ENCODE measurements around the gene MDH1.
"Not testable (repeated sequence)": the region's sequence is repeated elsewhere in the genome, so short reads cannot be mapped to it uniquely, and the experiment has no call there.

MDH1 gene

GRCh38 chr2:63588385-63589147 is at the start of gene MDH1, which contains the start of gene WDPCP:
MDH1 (plus strand) TSS chr2:63588963; CDS start chr2:63589044, 81 bp downstream.
WDPCP (minus strand) TSS chr2:63588477; CDS start chr2:63588271, 206 bp downstream.
- H3K36me3 Mint-ChIP-seq, result no peaks in the 10 kb centered on the region
- H3K4me3 Mint-ChIP-seq, result peak within 1 kb of the TSS; percentile 97
- H3K9me3 Mint-ChIP-seq (ENCODE audit: low read depth), result no peaks in the 10 kb centered on the region
- peak within 1 kb of the TSS; percentile 94 for H3K27ac Mint-ChIP-seq
- H3K4me1 Mint-ChIP-seq (ENCODE audit: low read depth), result peaks cover 47% of the 10 kb centered on the region
- no peaks in the 10 kb centered on the region for H3K27me3 Mint-ChIP-seq

GRCh38 chr2:63539416-63540162 is 49.2 kb upstream of the MDH1 start:
- H3K4me1 Mint-ChIP-seq (ENCODE audit: low read depth), result no peaks in the 10 kb centered on the region
- no peak overlapping the region for H3K4me3 Mint-ChIP-seq
- peaks cover 14% of the 10 kb centered on the region for H3K36me3 Mint-ChIP-seq
- H3K27ac Mint-ChIP-seq, result no peak overlapping the region
- H3K27me3 Mint-ChIP-seq, result no peaks in the 10 kb centered on the region
- H3K9me3 Mint-ChIP-seq (ENCODE audit: low read depth), result peaks cover 4% of the 10 kb centered on the region

- H3K27me3 Mint-ChIP-seq, result no peaks in the 10 kb centered on the region
- H3K36me3 Mint-ChIP-seq, result peaks cover 8% of the 10 kb centered on the region
Measured at GRCh38 chr2:63544017-63544627, 44.6 kb upstream of the MDH1 start.

GRCh38 chr2:63545023-63545422 is 43.7 kb upstream of the MDH1 start:
- Mint-ChIP-seq H3K4me1 (ENCODE audit: low read depth) (no peaks in the 10 kb centered on the region), H3K36me3 (peaks cover 10% of the 10 kb centered on the region), H3K27ac (no peak overlapping the region), H3K9me3 (ENCODE audit: low read depth) (no peaks in the 10 kb centered on the region), H3K27me3 (no peaks in the 10 kb centered on the region), H3K4me3 (no peak overlapping the region)

More at GRCh38 chr2:63544017-63544627, 44.6 kb upstream of the MDH1 start:
- Mint-ChIP-seq H3K9me3 (ENCODE audit: low read depth) (no peaks in the 10 kb centered on the region), H3K4me1 (ENCODE audit: low read depth) (no peaks in the 10 kb centered on the region), H3K4me3 (no peak overlapping the region), H3K27ac (no peak overlapping the region)

- H3K36me3 Mint-ChIP-seq, result peaks cover 22% of the 10 kb centered on the region
- H3K9me3 Mint-ChIP-seq (ENCODE audit: low read depth), result peaks cover 4% of the 10 kb centered on the region
- no peak overlapping the region for H3K27ac Mint-ChIP-seq
- H3K4me3 Mint-ChIP-seq, result no peak overlapping the region
- H3K4me1 Mint-ChIP-seq (ENCODE audit: low read depth), result peaks cover 11% of the 10 kb centered on the region
- H3K27me3 Mint-ChIP-seq, result no peaks in the 10 kb centered on the region
Measured at GRCh38 chr2:63553049-63553448, 35.7 kb upstream of the MDH1 start.

- Mint-ChIP-seq H3K4me3 (no peak overlapping the region), H3K27me3 (no peaks in the 10 kb centered on the region), H3K4me1 (ENCODE audit: low read depth) (peaks cover 12% of the 10 kb centered on the region), H3K36me3 (peaks cover 30% of the 10 kb centered on the region), H3K27ac (no peak overlapping the region), H3K9me3 (ENCODE audit: low read depth) (peaks cover 4% of the 10 kb centered on the region)
Measured at GRCh38 chr2:63555299-63555698, 33.5 kb upstream of the MDH1 start.

- peaks cover 33% of the 10 kb centered on the region for H3K36me3 Mint-ChIP-seq
- H3K4me3 Mint-ChIP-seq, result no peak overlapping the region
- peaks cover 4% of the 10 kb centered on the region for H3K9me3 Mint-ChIP-seq (ENCODE audit: low read depth)
- H3K27ac Mint-ChIP-seq, result no peak overlapping the region
- no peaks in the 10 kb centered on the region for H3K27me3 Mint-ChIP-seq
- peaks cover 11% of the 10 kb centered on the region for H3K4me1 Mint-ChIP-seq (ENCODE audit: low read depth)
Measured at GRCh38 chr2:63555931-63556330, 32.8 kb upstream of the MDH1 start.

GRCh38 chr2:63557819-63558218 is 30.9 kb upstream of the MDH1 start:
- not testable (repeated sequence) for H3K27me3 Mint-ChIP-seq; H3K27ac Mint-ChIP-seq; H3K9me3 Mint-ChIP-seq (ENCODE audit: low read depth)
- Mint-ChIP-seq H3K4me3 (peak overlapping the region; percentile 4), H3K36me3 (peaks cover 41% of the 10 kb centered on the region), H3K4me1 (ENCODE audit: low read depth) (peaks cover 11% of the 10 kb centered on the region)

GRCh38 chr2:63558922-63559321 is 29.8 kb upstream of the MDH1 start:
- H3K4me3 Mint-ChIP-seq; H3K9me3 Mint-ChIP-seq (ENCODE audit: low read depth); H3K27ac Mint-ChIP-seq; H3K27me3 Mint-ChIP-seq: not testable (repeated sequence)
- Mint-ChIP-seq H3K36me3 (peaks cover 42% of the 10 kb centered on the region), H3K4me1 (ENCODE audit: low read depth) (peaks cover 11% of the 10 kb centered on the region)

GRCh38 chr2:63562751-63563150 is 26.0 kb upstream of the MDH1 start:
- Mint-ChIP-seq H3K4me1 (ENCODE audit: low read depth) (peaks cover 4% of the 10 kb centered on the region), H3K27me3 (no peaks in the 10 kb centered on the region), H3K36me3 (peaks cover 37% of the 10 kb centered on the region), H3K4me3 (no peak overlapping the region), H3K27ac (no peak overlapping the region), H3K9me3 (ENCODE audit: low read depth) (peaks cover 20% of the 10 kb centered on the region)

GRCh38 chr2:63569740-63570139 is 19.0 kb upstream of the MDH1 start:
- Mint-ChIP-seq H3K4me3 (no peak overlapping the region), H3K36me3 (peaks cover 35% of the 10 kb centered on the region), H3K27ac (no peak overlapping the region)

GRCh38 chr2:63571291-63571690 is 17.5 kb upstream of the MDH1 start:
- no peaks in the 10 kb centered on the region for H3K4me1 Mint-ChIP-seq (ENCODE audit: low read depth)
- peaks cover 28% of the 10 kb centered on the region for H3K9me3 Mint-ChIP-seq (ENCODE audit: low read depth)
- no peak overlapping the region for H3K4me3 Mint-ChIP-seq
- H3K27me3 Mint-ChIP-seq, result no peaks in the 10 kb centered on the region
- H3K27ac Mint-ChIP-seq, result no peak overlapping the region
- peaks cover 32% of the 10 kb centered on the region for H3K36me3 Mint-ChIP-seq

More at GRCh38 chr2:63569740-63570139, 19.0 kb upstream of the MDH1 start:
- Mint-ChIP-seq H3K27me3 (no peaks in the 10 kb centered on the region), H3K4me1 (ENCODE audit: low read depth) (no peaks in the 10 kb centered on the region), H3K9me3 (ENCODE audit: low read depth) (peaks cover 32% of the 10 kb centered on the region)

GRCh38 chr2:63572001-63572400 is 16.8 kb upstream of the MDH1 start:
- Mint-ChIP-seq H3K9me3 (ENCODE audit: low read depth) (peaks cover 22% of the 10 kb centered on the region), H3K27me3 (no peaks in the 10 kb centered on the region), H3K4me1 (ENCODE audit: low read depth) (peaks cover 2% of the 10 kb centered on the region), H3K36me3 (peaks cover 31% of the 10 kb centered on the region), H3K4me3 (no peak overlapping the region), H3K27ac (no peak overlapping the region)

- H3K9me3 Mint-ChIP-seq (ENCODE audit: low read depth), result peaks cover 14% of the 10 kb centered on the region
Measured at GRCh38 chr2:63573026-63573425, 15.7 kb upstream of the MDH1 start.

GRCh38 chr2:63573726-63574345 is 14.9 kb upstream of the MDH1 start:
- peaks cover 19% of the 10 kb centered on the region for H3K36me3 Mint-ChIP-seq
- H3K4me3 Mint-ChIP-seq; H3K27ac Mint-ChIP-seq; H3K9me3 Mint-ChIP-seq (ENCODE audit: low read depth); H3K27me3 Mint-ChIP-seq; H3K4me1 Mint-ChIP-seq (ENCODE audit: low read depth): not testable (repeated sequence)

More at GRCh38 chr2:63573026-63573425, 15.7 kb upstream of the MDH1 start:
- not testable (repeated sequence) for H3K27me3 Mint-ChIP-seq; H3K4me1 Mint-ChIP-seq (ENCODE audit: low read depth); H3K27ac Mint-ChIP-seq; H3K4me3 Mint-ChIP-seq
- H3K36me3 Mint-ChIP-seq, result peaks cover 25% of the 10 kb centered on the region
